ENCODE data around the gene CTTNBP2. TPM values are rescaled to one million over a fixed set of nuclear protein-coding genes. Genes with fewer than 3 reads are reported as not detected.

Gene CTTNBP2
- total RNA-seq, 1 donor from 2014 or later, result 1.9 TPM

DNA sequence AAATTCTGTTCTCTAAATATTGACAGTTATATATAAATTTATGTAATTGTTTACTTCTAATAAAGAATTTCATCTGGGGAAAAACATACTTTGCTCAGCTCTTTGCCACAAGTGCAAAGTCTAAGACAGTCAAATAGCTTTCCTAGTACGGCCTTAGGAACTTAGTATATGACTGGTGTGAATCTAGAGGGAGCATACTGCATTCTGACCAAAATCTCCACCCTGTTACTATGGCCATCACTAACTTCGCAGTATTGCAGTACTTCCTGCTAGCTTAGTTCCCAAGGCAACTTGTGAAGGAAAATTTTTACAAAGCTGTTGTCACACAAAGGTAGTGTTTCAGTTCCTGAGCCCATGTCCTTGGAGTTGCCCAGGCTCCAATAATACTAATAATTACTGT is 211.9 kb downstream of the CTTNBP2 start:
- no peak for ATAC-seq
- DNase-seq (ENCODE audit: low spot score), result no peak

All from left lobe of liver (tissue), 2 donors.